Endothelial cell (in vitro differentiated cells): Measurements from ENCODE around the gene DMBX1. TPM values are rescaled to one million over a fixed set of nuclear protein-coding genes. Genes with fewer than 3 reads are reported as not detected.
A peak's percentile ranks its signal among the peaks of the same experiment; 100 is the strongest.

Experiments used
- DNase-seq: peaks from one replicate; pipeline ENCODE4 v3.0.0; 2021; ENCODE audit warnings: low spot score
- H3K27ac Mint-ChIP-seq: one replicate; pipeline ENCODE4 v1.8.0; 2021; ENCODE audit warnings: mixed read lengths, inconsistent platforms; ENCODE audit not compliant: unreplicated experiment
- H3K27me3 Mint-ChIP-seq: one replicate; pipeline ENCODE4 v1.8.0; 2021; ENCODE audit warnings: mild to moderate bottlenecking, moderate library complexity, mixed read lengths, inconsistent platforms; ENCODE audit not compliant: unreplicated experiment
- H3K36me3 Mint-ChIP-seq: one replicate; pipeline ENCODE4 v1.8.0; 2021; ENCODE audit warnings: mild to moderate bottlenecking, low read depth, mixed read lengths, inconsistent platforms; ENCODE audit not compliant: unreplicated experiment
- H3K4me1 Mint-ChIP-seq: one replicate; pipeline ENCODE4 v1.8.0; 2021; ENCODE audit warnings: mild to moderate bottlenecking, mixed read lengths, inconsistent platforms; ENCODE audit not compliant: unreplicated experiment
- H3K4me3 Mint-ChIP-seq: one replicate; pipeline ENCODE4 v1.8.0; 2021; ENCODE audit warnings: mild to moderate bottlenecking, mixed read lengths, inconsistent platforms; ENCODE audit not compliant: unreplicated experiment
- H3K9me3 Mint-ChIP-seq: one replicate; pipeline ENCODE4 v1.8.0; 2021; ENCODE audit warnings: mixed read lengths, inconsistent platforms; ENCODE audit not compliant: unreplicated experiment
- CTCF ChIP-seq: fragments of 200-600 bp; sonication (generic); IDR thresholded peaks from one replicate; pipeline ENCODE4 v1.5.0; 2021; ENCODE audit warnings: antibody characterized with exemption; ENCODE audit not compliant: unreplicated experiment
- total RNA-seq: library from RNA; stranded (reverse); fragmentation: NEBNext Ultra II Directional; extraction: Animal tissue kit (Norgen Biotek cat#: 25700); gene quantifications from one replicate; pipeline ENCODE4 v1.2.1, GENCODE V29; 2021; ENCODE audit not compliant: unreplicated experiment

Gene DMBX1
- total RNA-seq, 1 donor from 2014 or later = not detected

- Mint-ChIP-seq H3K9me3 (no peaks in the 10 kb centered on the region), H3K4me1 (peaks cover 23% of the 10 kb centered on the region), H3K36me3 (peaks cover 4% of the 10 kb centered on the region), H3K27ac (no peak overlapping the region), H3K27me3 (peaks cover 16% of the 10 kb centered on the region), H3K4me3 (no peak overlapping the region)
- no peak for TF ChIP-seq CTCF
- DNase-seq = no peak
Observed at GRCh38 chr1:46526691-46527291, 37.2 kb downstream of the DMBX1 start.

GRCh38 chr1:46527474-46528296, 38.0 kb downstream of the DMBX1 start:
- TF ChIP-seq CTCF = peak; percentile 74
- no peaks in the 10 kb centered on the region for H3K9me3 Mint-ChIP-seq
- H3K27me3 Mint-ChIP-seq = peaks cover 15% of the 10 kb centered on the region
- peaks cover 23% of the 10 kb centered on the region for H3K4me1 Mint-ChIP-seq
- no peak overlapping the region for H3K4me3 Mint-ChIP-seq
- H3K36me3 Mint-ChIP-seq = peaks cover 4% of the 10 kb centered on the region
- no peak overlapping the region for H3K27ac Mint-ChIP-seq
- peak; percentile 87 for DNase-seq

- Mint-ChIP-seq H3K36me3 (peaks cover 4% of the 10 kb centered on the region), H3K9me3 (no peaks in the 10 kb centered on the region), H3K27ac (no peak overlapping the region), H3K4me1 (peaks cover 23% of the 10 kb centered on the region), H3K27me3 (peaks cover 15% of the 10 kb centered on the region), H3K4me3 (no peak overlapping the region)
- peak; percentile 4 for TF ChIP-seq CTCF
- DNase-seq = no peak
Observed at GRCh38 chr1:46528297-46528955, 38.8 kb downstream of the DMBX1 start.

GRCh38 chr1:46529031-46529630, 39.5 kb downstream of the DMBX1 start:
- Mint-ChIP-seq H3K4me1 (peaks cover 23% of the 10 kb centered on the region), H3K9me3 (no peaks in the 10 kb centered on the region), H3K27me3 (peaks cover 17% of the 10 kb centered on the region), H3K27ac (no peak overlapping the region), H3K36me3 (peaks cover 7% of the 10 kb centered on the region), H3K4me3 (no peak overlapping the region)
- TF ChIP-seq CTCF = no peak
- DNase-seq = no peak
